BJ (cell line): ENCODE results near the gene TMEM178B. TPM values are rescaled to one million over a fixed set of nuclear protein-coding genes. Genes with fewer than 3 reads are reported as not detected.

Experiments used
- CTCF ChIA-PET: fragments of 350-600 bp; formaldehyde crosslinking; extraction: SDS; loops from one replicate; lab custom pipeline; 2021; ENCODE audit warnings: antibody characterized with exemption, inconsistent platforms; lab: Yijun Ruan, JAX
- POLR2A ChIA-PET: fragments of 300-600 bp; sonication (Branson Sonifier 250); formaldehyde crosslinking; extraction: SDS; loops from one replicate; lab custom pipeline; 2021; ENCODE audit warnings: antibody characterized with exemption; lab: Charles Lee
- DNase-seq: peaks from one replicate; pipeline ENCODE4 v3.0.0-alpha.2; 2011; ENCODE audit warnings: low read depth
- H3K27me3 ChIP-seq: 2 replicates; pipeline ENCODE4 v1.6.0; 2011; ENCODE audit warnings: low read length; ENCODE audit not compliant: control insufficient read depth, insufficient read depth
- H3K36me3 ChIP-seq: 2 replicates; pipeline ENCODE4 v1.5.1; 2011; ENCODE audit warnings: low read length; ENCODE audit not compliant: control insufficient read depth, insufficient read depth
- H3K4me3 ChIP-seq: 2 replicates; pipeline ENCODE4 v1.5.1; 2011; ENCODE audit warnings: low read depth, mild to moderate bottlenecking, control low read depth, low read length
- CTCF ChIP-seq: IDR thresholded peaks from 2 replicates; pipeline ENCODE4 v1.5.1; 2011; ENCODE audit warnings: low read depth, mild to moderate bottlenecking, control low read depth, inconsistent platforms, low read length, moderate library complexity; ENCODE audit not compliant: insufficient read depth
- polyA plus RNA-seq: library from polyadenylated mRNA; depleted of rRNA; stranded (reverse); fragments of >200 nt; gene quantifications from 2 replicates; pipeline ENCODE4 v1.2.3, GENCODE V29; 2011

The TMEM178B gene
- polyA plus RNA-seq, 1 experiment: 0.43 TPM

GRCh38 chr7:141484907-141485306 lies 411.0 kb downstream of the TMEM178B start:
- ChIA-PET POLR2A (no interaction called here), CTCF (no interaction called here)
- Histone ChIP-seq H3K4me3 (no peak overlapping the region), H3K36me3 (no peaks in the 10 kb centered on the region), H3K27me3 (no peaks in the 10 kb centered on the region)
- DNase-seq: no peak
- no peak for TF ChIP-seq CTCF

GRCh38 chr7:141486959-141487358 lies 413.1 kb downstream of the TMEM178B start:
- H3K27me3 ChIP-seq: no peaks in the 10 kb centered on the region
- H3K36me3 ChIP-seq: no peaks in the 10 kb centered on the region
- H3K4me3 ChIP-seq: no peak overlapping the region
- ChIA-PET POLR2A (no interaction called here), CTCF (no interaction called here)
- DNase-seq: no peak
- no peak for TF ChIP-seq CTCF

GRCh38 chr7:141490474-141490873 lies 416.6 kb downstream of the TMEM178B start:
- Histone ChIP-seq H3K27me3 (no peaks in the 10 kb centered on the region), H3K4me3 (no peak overlapping the region), H3K36me3 (no peaks in the 10 kb centered on the region)
- DNase-seq: no peak
- ChIA-PET CTCF (no interaction called here), POLR2A (no interaction called here)
- TF ChIP-seq CTCF: no peak

- no peak overlapping the region for H3K4me3 ChIP-seq
- TF ChIP-seq CTCF: no peak
- H3K36me3 ChIP-seq: no peaks in the 10 kb centered on the region
- no peak for DNase-seq
- CTCF ChIA-PET: no interaction called here
- POLR2A ChIA-PET: no interaction called here
- no peaks in the 10 kb centered on the region for H3K27me3 ChIP-seq
These were observed 421.2 kb downstream of the TMEM178B start for GRCh38 chr7:141495057-141495456.

GRCh38 chr7:141497391-141497790 lies 423.5 kb downstream of the TMEM178B start:
- CTCF ChIA-PET: no interaction called here
- TF ChIP-seq CTCF: no peak

More at GRCh38 chr7:141497391-141497790, 423.5 kb downstream of the TMEM178B start:
- DNase-seq: no peak
- POLR2A ChIA-PET: no interaction called here
- Histone ChIP-seq H3K4me3 (no peak overlapping the region), H3K36me3 (no peaks in the 10 kb centered on the region), H3K27me3 (no peaks in the 10 kb centered on the region)
